T-helper 17 cell (primary cell): ENCODE data around the gene RGS5. TPM values are rescaled to one million over a fixed set of nuclear protein-coding genes. Genes with fewer than 3 reads are reported as not detected.

Experiments used
- ATAC-seq: fragments of 150-1000 bp; cut with Tn5 transposase; 2 replicates; pipeline ENCODE4 v1.10.0; 2021; ENCODE audit warnings: mild to moderate bottlenecking, moderate library complexity
- DNase-seq, 3 donors: peaks; one replicate each; pipeline versions ENCODE4 v3.0.0 to v3.0.0-alpha.2; 2020 to 2021
- H3K9me3 ChIP-seq: one replicate; pipeline ENCODE4 v1.7.0; 2013; ENCODE audit warnings: low read length, mild to moderate bottlenecking; ENCODE audit not compliant: control insufficient read depth, poor library complexity, severe bottlenecking
- H3K27ac Mint-ChIP-seq: one replicate; pipeline ENCODE4 v1.8.0; 2022; ENCODE audit warnings: mild to moderate bottlenecking, moderate library complexity, mixed read lengths
- H3K27me3 Mint-ChIP-seq: one replicate; pipeline ENCODE4 v1.8.0; 2022; ENCODE audit warnings: mixed read lengths
- H3K36me3 Mint-ChIP-seq: one replicate; pipeline ENCODE4 v1.8.0; 2022; ENCODE audit warnings: low read depth, mixed read lengths
- H3K4me1 Mint-ChIP-seq: one replicate; pipeline ENCODE4 v1.8.0; 2022; ENCODE audit warnings: mild to moderate bottlenecking, mixed read lengths
- H3K4me3 Mint-ChIP-seq: one replicate; pipeline ENCODE4 v1.8.0; 2022; ENCODE audit warnings: mild to moderate bottlenecking, moderate library complexity, mixed read lengths
- total RNA-seq, 4 donors: library from RNA in 2 of 4; stranded (reverse) in 2 of 4; gene quantifications; one replicate each; pipeline ENCODE4 v1.2.3 and lab custom pipeline; 2022 to 2026

The RGS5 gene
- total RNA-seq, 2 donors from 2014 or later = 0.94 to 1.3 TPM

DNA sequence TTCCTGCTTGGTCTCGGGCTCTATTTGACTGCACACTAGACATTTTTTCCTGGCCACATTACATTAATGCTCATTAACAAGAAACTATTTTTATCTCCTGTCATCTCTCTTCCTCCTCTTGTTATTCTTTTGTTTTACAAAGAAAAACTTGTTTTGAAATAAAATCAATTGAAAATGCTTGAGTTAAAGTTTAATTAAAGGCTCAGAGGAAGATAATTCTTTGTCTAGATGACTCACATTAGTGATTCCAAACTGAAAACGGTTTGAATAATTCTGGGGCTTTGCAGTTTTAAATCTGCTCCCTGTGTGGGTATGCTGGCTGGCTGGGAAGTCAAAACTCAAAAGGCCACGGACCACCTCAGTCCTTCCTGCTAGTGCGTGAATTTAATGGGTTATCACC, 29.6 kb downstream of the RGS5 start:
- Mint-ChIP-seq H3K36me3 (no peaks in the 10 kb centered on the region), H3K4me1 (peaks cover 5% of the 10 kb centered on the region), H3K4me3 (no peak overlapping the region), H3K27me3 (peaks cover 26% of the 10 kb centered on the region), H3K27ac (no peak overlapping the region)
- DNase-seq (no peak), ATAC-seq (no peak)
- H3K9me3 ChIP-seq = no peaks in the 10 kb centered on the region

GRCh38 chr1:163172596-163172995, 30.1 kb downstream of the RGS5 start:
- H3K4me3 Mint-ChIP-seq = no peak overlapping the region
- H3K27ac Mint-ChIP-seq = no peak overlapping the region
- ATAC-seq = no peak
- peaks cover 26% of the 10 kb centered on the region for H3K27me3 Mint-ChIP-seq
- no peak for DNase-seq
- peaks cover 5% of the 10 kb centered on the region for H3K4me1 Mint-ChIP-seq
- no peaks in the 10 kb centered on the region for H3K9me3 ChIP-seq
- no peaks in the 10 kb centered on the region for H3K36me3 Mint-ChIP-seq

DNA sequence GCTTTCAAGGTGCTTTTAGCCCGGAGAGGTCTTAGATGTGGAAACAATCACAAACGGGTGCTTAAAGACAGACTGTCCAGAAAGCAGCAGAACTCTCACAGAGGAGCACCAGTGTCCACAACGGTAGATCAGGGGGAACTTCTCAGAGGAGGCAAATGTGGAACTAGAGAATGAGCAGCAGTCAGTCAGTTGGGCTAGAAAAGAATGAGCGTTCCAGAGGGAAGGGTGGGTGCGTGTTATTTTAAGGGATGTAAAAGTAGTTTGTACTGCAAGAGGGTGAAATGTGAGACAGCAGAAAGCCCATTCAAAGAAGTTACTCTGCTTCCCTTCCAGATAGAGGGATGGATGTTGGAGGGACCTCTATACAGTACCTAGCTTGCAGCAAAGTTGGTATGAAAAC, 30.9 kb downstream of the RGS5 start:
- H3K27ac Mint-ChIP-seq = no peak overlapping the region
- H3K4me1 Mint-ChIP-seq = peaks cover 5% of the 10 kb centered on the region
- no peaks in the 10 kb centered on the region for H3K9me3 ChIP-seq
- no peaks in the 10 kb centered on the region for H3K36me3 Mint-ChIP-seq
- DNase-seq = no peak
- ATAC-seq = no peak
- no peak overlapping the region for H3K4me3 Mint-ChIP-seq
- H3K27me3 Mint-ChIP-seq = peaks cover 26% of the 10 kb centered on the region

DNA sequence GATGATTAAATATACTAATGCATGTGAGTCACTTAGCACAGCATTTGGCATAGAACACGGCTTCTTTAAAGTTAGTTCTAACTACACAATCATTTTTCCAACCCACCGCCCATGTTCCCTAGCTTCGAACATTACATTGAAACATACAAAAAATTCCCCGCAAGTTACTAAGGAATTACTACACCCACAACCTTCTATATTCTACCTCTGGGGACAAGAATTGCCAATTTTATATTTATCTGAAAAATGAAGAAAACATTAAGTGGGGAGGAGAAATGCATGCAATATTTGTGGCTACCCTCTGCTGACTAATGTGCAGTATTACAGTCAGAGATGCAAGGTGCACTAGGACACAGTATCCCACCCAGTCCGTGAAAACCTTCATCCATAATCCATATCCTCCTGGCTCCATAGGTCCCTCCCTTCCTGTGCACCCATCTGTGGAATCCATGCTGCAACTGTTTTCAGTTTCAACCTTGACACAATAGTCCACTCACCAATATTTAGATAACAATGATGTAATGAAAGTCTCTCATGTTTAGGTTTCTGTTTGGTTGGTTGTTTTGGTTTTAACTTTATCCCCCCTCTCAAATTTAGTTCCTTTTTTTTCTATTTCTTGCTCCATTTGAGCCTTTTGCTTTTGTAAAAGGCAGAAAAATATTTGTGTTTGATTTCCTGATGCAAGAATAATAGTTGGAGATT, 31.6 kb downstream of the RGS5 start:
- Mint-ChIP-seq H3K27ac (no peak overlapping the region), H3K27me3 (peaks cover 25% of the 10 kb centered on the region), H3K36me3 (no peaks in the 10 kb centered on the region), H3K4me1 (peaks cover 5% of the 10 kb centered on the region), H3K4me3 (no peak overlapping the region)
- DNase-seq (no peak), ATAC-seq (no peak)
- no peaks in the 10 kb centered on the region for H3K9me3 ChIP-seq

- H3K27me3 Mint-ChIP-seq = peaks cover 21% of the 10 kb centered on the region
- peaks cover 5% of the 10 kb centered on the region for H3K4me1 Mint-ChIP-seq
- no peak overlapping the region for H3K27ac Mint-ChIP-seq
- DNase-seq (no peak), ATAC-seq (no peak)
- H3K4me3 Mint-ChIP-seq = no peak overlapping the region
- H3K36me3 Mint-ChIP-seq = peaks cover 3% of the 10 kb centered on the region
- no peaks in the 10 kb centered on the region for H3K9me3 ChIP-seq
Observed at GRCh38 chr1:163170331-163170730, 32.4 kb downstream of the RGS5 start.

GRCh38 chr1:163169553-163169952, 33.2 kb downstream of the RGS5 start:
- peaks cover 3% of the 10 kb centered on the region for H3K36me3 Mint-ChIP-seq
- DNase-seq (no peak), ATAC-seq (no peak)
- no peaks in the 10 kb centered on the region for H3K9me3 ChIP-seq
- peaks cover under 1% of the 10 kb centered on the region for H3K4me1 Mint-ChIP-seq
- H3K4me3 Mint-ChIP-seq = no peak overlapping the region
- H3K27me3 Mint-ChIP-seq = peaks cover 14% of the 10 kb centered on the region
- no peak overlapping the region for H3K27ac Mint-ChIP-seq

GRCh38 chr1:163168053-163168452, 34.7 kb downstream of the RGS5 start:
- peaks cover 3% of the 10 kb centered on the region for H3K27me3 Mint-ChIP-seq
- H3K4me3 Mint-ChIP-seq = no peak overlapping the region
- DNase-seq (no peak), ATAC-seq (no peak)
- peaks cover 3% of the 10 kb centered on the region for H3K36me3 Mint-ChIP-seq
- no peaks in the 10 kb centered on the region for H3K9me3 ChIP-seq
- H3K4me1 Mint-ChIP-seq = no peaks in the 10 kb centered on the region
- no peak overlapping the region for H3K27ac Mint-ChIP-seq

- H3K4me1 Mint-ChIP-seq = no peaks in the 10 kb centered on the region
- H3K27me3 Mint-ChIP-seq = no peaks in the 10 kb centered on the region
- H3K9me3 ChIP-seq = no peaks in the 10 kb centered on the region
- no peak overlapping the region for H3K4me3 Mint-ChIP-seq
- no peak overlapping the region for H3K27ac Mint-ChIP-seq
- ATAC-seq (no peak), DNase-seq (no peak)
- H3K36me3 Mint-ChIP-seq = peaks cover 3% of the 10 kb centered on the region
Observed at GRCh38 chr1:163166886-163167555, 35.7 kb downstream of the RGS5 start.

DNA sequence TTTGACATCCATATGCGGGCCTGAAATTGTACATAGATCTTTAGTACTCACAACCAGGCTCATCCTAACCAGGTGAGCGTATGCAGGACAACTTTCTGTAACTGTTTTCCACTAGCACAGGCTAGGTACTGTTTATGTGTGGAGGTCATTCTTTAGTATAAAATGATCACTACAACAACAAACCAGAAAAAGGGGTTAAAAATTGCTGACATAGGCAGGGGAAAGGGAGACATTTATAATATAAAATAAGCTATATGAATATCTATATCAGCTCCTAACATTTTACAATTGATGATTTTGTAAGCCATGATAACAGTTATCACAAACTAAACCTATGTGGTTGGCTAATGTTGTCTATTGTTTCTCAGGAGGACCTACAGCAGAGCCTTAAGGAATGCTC, 37.6 kb downstream of the RGS5 start:
- H3K27me3 Mint-ChIP-seq = no peaks in the 10 kb centered on the region
- peaks cover 3% of the 10 kb centered on the region for H3K36me3 Mint-ChIP-seq
- no peaks in the 10 kb centered on the region for H3K9me3 ChIP-seq
- H3K4me1 Mint-ChIP-seq = no peaks in the 10 kb centered on the region
- no peak for DNase-seq
- H3K4me3 Mint-ChIP-seq = no peak overlapping the region
- no peak for ATAC-seq
- H3K27ac Mint-ChIP-seq = no peak overlapping the region

DNA sequence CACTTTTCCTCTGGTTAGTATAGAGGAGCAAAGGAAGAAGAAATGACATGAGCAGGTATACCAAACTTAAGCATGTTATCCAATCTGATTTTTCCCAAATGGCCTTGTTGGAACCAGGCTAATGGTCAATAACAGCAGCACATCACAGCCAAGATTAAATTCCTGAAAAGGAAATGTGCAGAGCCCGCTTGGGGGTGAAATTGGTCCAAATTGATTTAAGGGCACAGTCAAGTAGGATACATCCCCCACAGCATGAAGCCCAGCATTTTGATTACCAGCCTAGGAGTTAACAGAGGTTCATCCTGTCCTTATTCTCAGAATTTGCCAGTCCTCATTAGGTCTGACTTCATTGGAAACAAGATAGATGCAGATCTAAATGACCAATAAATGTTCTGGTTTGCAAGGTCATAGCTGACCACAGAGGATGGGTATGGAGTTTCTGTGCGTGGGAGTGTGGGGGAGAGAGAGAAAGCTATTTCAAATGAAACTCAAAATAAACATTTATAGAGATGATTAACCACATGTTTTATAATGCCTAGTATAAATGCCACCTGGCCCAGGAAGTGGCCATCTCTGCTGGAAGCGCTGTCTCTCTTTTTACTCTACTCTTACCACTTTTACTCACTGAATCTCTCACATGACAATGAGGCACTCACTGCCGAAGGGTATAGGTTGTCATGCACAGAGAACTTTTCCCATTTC, 38.7 kb downstream of the RGS5 start:
- Mint-ChIP-seq H3K4me3 (no peak overlapping the region), H3K36me3 (peaks cover 3% of the 10 kb centered on the region), H3K27me3 (no peaks in the 10 kb centered on the region), H3K4me1 (no peaks in the 10 kb centered on the region), H3K27ac (no peak overlapping the region)
- ATAC-seq (no peak), DNase-seq (no peak)
- H3K9me3 ChIP-seq = no peaks in the 10 kb centered on the region

GRCh38 chr1:163163163-163163562, 39.6 kb downstream of the RGS5 start:
- Mint-ChIP-seq H3K4me1 (no peaks in the 10 kb centered on the region), H3K27ac (no peak overlapping the region), H3K27me3 (no peaks in the 10 kb centered on the region), H3K4me3 (no peak overlapping the region), H3K36me3 (peaks cover 4% of the 10 kb centered on the region)
- H3K9me3 ChIP-seq = no peaks in the 10 kb centered on the region
- ATAC-seq (no peak), DNase-seq (no peak)

DNA sequence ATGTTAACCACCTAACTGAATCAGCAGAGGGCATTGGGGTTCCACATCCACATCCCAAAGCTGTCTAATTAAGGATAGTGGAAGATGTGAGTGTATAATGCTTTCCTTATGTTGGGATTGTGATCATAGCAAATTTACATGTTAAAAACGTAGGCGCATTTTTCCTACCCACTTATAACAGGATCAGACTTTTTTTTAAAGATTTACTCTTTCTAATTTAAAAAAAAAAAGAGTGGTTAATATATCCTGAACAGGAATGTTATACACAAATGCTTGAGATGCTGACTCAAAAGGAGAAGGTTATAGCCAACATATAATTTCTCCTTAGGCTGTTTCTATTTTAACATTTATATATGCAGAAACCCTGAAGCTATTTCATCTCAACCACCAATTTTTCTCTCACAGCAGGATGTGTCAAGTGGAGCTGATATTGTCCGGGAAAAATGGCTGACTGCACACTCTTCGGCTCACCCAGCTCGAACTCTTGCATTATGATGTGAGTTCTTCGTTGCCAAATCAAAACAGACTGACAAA, 40.3 kb downstream of the RGS5 start:
- peaks cover 5% of the 10 kb centered on the region for H3K36me3 Mint-ChIP-seq
- DNase-seq (no peak), ATAC-seq (no peak)
- no peaks in the 10 kb centered on the region for H3K27me3 Mint-ChIP-seq
- H3K4me1 Mint-ChIP-seq = no peaks in the 10 kb centered on the region
- H3K9me3 ChIP-seq = no peaks in the 10 kb centered on the region
- H3K4me3 Mint-ChIP-seq = no peak overlapping the region
- H3K27ac Mint-ChIP-seq = no peak overlapping the region

DNA sequence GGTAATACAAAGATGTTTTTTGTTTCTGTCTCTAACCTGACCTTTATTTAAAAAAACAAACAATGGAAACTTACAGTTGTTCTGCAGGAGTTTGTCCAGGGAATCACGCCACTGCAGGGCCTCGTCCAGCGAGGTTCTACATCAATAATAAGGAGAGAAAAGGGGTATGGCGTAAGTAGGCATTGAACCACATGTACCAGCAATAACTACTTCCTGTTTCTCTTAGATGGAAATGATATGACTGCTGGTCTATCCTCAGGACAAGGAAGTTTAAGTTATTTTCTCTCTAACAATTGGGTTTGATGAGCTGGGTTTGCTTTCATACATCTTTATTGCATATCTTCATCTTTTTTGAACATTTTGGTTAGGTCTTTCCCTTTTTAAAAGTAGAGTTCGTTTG, 40.9 kb downstream of the RGS5 start:
- H3K36me3 Mint-ChIP-seq = peaks cover 5% of the 10 kb centered on the region
- H3K4me3 Mint-ChIP-seq = no peak overlapping the region
- ATAC-seq = no peak
- no peaks in the 10 kb centered on the region for H3K27me3 Mint-ChIP-seq
- DNase-seq = no peak
- no peaks in the 10 kb centered on the region for H3K4me1 Mint-ChIP-seq
- no peak overlapping the region for H3K27ac Mint-ChIP-seq
- no peaks in the 10 kb centered on the region for H3K9me3 ChIP-seq
